Astrocyte of the cerebellum (primary cell): ENCODE data around the gene GMPR2.
"Not testable (repeated sequence)": the region's sequence is repeated elsewhere in the genome, so short reads cannot be mapped to it uniquely, and the experiment has no call there.

ENCODE experiments used
- DNase-seq: peaks from one replicate; pipeline ENCODE4 v3.0.0-alpha.2; 2011; ENCODE audit warnings: low read depth
- H3K4me3 ChIP-seq: 2 replicates; pipeline ENCODE4 v1.5.1; 2011; ENCODE audit warnings: mild to moderate bottlenecking, low read depth, low read length, moderate library complexity
- in situ Hi-C: cut with HindIII; loops from 2 replicates; pipeline ENCODE4 v1.10.0; 2017; ENCODE audit warnings: low sequenced_read_pairs
- TF ChIP-seq, protein P1 (sequence below): IDR thresholded peaks from 2 replicates; pipeline ENCODE4 v1.5.1; 2012; ENCODE audit warnings: low read length, low read depth, moderate library complexity, mild to moderate bottlenecking; ENCODE audit errors: missing control alignments

The GMPR2 gene

DNA sequence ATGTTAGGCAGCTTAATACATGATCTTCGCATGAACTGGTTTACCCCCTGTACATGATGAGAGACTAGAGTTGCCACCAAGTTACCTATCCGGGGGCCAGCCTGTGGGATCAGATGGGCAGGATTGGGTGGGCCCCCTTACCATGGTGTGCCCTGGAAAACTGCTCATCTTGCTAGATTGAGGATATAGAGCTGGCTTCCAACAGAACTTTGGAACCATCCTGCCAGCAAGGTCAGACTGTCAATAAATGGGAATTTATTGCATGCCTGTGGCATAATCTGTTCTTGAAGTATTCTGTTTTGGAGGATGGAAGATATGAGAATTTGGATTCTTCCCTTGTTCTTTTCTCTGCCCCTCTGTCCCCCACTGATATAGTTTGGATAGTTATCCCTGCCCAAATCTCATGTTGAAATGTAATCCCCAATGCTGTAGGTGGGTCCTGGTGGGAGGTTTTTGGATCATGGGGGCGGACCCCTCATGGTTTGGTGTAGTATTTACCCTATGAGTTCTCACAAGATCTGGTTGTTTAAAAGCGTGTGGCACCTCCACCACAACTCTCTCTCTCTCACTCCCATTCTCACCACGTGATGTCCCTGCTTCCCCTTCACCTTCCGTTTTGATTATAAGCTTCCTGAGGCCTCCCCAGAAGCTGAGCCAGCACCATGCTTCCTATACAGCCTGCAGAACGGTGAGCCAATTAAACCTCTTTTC lies 33.8 kb upstream of the GMPR2 start:
- no peak overlapping the region for H3K4me3 ChIP-seq
- TF ChIP-seq, protein P1, sequence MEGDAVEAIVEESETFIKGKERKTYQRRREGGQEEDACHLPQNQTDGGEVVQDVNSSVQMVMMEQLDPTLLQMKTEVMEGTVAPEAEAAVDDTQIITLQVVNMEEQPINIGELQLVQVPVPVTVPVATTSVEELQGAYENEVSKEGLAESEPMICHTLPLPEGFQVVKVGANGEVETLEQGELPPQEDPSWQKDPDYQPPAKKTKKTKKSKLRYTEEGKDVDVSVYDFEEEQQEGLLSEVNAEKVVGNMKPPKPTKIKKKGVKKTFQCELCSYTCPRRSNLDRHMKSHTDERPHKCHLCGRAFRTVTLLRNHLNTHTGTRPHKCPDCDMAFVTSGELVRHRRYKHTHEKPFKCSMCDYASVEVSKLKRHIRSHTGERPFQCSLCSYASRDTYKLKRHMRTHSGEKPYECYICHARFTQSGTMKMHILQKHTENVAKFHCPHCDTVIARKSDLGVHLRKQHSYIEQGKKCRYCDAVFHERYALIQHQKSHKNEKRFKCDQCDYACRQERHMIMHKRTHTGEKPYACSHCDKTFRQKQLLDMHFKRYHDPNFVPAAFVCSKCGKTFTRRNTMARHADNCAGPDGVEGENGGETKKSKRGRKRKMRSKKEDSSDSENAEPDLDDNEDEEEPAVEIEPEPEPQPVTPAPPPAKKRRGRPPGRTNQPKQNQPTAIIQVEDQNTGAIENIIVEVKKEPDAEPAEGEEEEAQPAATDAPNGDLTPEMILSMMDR = no peak
- no peak for DNase-seq
- in situ Hi-C loops = no loop called here

DNA sequence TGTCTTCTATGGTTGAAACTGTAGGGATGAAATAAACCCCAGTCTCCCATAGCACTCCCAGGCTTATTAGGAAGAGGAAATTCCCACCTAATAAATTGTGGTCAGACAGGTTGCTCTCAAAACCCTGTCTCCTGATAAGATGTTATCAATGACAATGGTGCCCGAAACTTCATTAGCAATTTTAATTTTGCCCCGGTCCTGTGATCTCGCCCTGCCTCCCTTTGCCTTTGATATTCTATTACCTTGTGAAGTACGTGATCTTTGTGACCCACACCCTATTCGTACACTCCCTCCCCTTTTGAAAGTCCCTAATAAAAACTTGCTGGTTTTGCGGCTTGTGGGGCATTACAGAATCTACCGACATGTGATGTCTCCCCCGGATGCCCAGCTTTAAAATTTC lies 30.2 kb upstream of the GMPR2 start:
- H3K4me3 ChIP-seq, DNase-seq: not testable (repeated sequence)
- in situ Hi-C loops = loop anchor here (10.0 kb wide), 1 partner anchor 232 kb away; no protein-coding TSS in a partner anchor

DNA sequence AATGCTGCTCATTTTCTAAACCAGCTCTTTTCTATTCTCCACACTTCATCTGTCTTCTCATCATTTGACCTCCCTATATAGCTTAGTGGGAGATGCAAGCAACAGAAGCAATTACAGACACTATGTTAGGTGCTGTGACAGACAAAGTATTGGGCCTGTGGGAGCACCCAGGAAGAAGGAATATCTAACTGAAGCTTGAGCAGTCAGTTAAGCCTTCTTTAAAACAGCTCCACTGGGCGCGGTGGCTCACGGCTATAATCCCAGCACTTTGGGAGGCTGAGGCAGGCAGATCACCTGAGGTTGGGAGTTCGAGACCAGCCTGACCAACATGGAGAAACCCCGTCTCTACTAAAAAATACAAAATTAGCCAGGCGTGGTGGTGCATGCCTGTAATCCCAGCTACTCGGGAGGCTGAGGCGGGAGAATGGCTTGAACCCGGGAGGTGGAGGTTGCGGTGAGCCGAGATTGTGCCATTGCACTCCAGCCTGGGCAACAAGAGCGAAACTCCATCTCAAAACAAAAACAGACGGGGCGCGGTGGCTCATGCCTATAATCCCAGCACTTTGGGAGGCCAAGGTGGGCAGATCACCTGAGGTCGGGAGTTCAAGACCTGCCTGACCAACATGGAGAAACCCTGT lies 29.4 kb upstream of the GMPR2 start:
- in situ Hi-C loops = loop anchor here (10.0 kb wide), 1 partner anchor 231 kb away; no protein-coding TSS in a partner anchor
- H3K4me3 ChIP-seq, DNase-seq: not testable (repeated sequence)

DNA sequence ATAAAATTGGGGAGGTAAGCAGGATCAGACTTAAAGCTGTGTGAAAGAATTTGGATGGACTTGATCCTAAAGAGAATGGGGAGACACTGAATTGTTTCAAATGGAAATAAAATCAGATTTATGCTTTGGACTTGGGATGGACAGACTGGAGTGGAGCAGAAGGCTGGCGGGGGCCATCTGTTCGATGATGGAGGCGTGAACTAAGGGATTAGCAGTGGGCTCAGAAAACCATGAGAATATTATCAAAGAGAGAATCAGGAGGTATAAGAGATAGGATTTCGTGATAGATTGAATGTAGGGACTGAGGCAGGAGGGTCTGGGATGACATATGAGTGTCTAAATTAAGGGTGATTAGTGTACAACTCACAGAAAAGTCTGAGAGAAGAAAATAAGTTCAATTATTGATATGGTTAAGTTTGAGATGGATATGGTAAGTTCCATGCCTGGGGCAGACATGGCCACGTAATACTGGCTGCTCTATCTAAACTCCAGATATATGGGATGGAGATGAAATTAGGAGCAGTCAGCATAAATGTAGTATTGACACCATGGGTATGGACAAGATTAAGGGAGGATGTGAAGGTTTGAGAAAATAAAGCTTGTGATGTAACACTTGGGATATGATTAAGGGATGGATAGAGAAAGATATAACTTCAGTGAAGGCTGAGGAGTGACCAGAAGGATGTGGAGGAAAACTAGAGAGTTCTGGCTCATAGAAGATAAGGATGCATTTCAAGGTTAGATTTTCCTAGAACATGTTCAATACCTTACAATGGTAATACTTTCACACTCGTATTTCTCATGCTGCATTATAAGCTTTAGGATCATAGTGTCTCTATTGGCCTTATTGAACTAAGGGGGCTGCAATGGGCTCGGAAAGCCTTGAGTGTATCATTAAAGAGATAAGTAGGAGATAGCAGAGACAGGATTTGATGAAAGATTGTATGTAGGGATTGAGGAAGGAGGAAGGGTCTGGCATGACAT lies 28.3 kb upstream of the GMPR2 start:
- TF ChIP-seq, protein P1 = no peak
- in situ Hi-C loops = loop anchor here (10.0 kb wide), 1 partner anchor 230 kb away; no protein-coding TSS in a partner anchor
- DNase-seq = no peak
- no peak overlapping the region for H3K4me3 ChIP-seq

DNA sequence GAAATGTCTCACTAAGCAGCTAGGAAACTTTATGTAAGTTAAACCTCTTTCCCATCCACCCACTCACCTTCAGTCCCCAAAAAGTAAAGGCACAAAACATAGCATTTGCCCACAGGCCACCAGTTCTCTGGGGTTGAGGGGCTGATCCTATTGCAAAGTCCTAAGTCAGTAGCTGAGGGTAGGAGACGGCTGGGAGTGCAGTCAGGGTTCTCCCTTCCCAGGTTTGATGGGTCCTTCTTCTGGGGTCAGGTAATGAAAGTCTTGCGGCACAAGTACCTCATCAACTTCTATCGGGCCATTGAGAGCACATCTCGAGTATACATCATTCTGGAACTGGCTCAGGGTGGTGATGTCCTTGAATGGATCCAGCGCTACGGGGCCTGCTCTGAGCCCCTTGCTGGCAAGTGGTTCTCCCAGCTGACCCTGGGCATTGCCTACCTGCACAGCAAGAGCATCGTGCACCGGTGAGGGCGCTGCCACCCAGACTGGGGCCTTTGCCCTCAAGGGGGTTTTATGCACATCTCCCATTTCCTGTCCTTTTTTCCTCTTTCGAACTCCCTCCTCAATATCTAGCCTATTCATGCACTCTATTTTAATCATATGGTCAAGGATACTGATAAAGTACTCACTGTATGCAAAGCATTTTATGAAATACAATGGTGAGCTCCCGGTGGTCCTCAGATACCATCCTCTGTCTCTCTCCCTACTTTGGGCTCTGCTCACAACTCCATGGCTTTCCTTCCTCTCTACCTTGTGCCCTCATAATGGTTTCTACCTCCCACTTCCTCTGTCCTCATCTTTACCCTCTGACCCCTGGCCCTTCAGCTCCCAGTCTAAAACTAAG lies 26.2 kb upstream of the GMPR2 start:
- no peak overlapping the region for H3K4me3 ChIP-seq
- in situ Hi-C loops = loop anchor here (10.0 kb wide), 1 partner anchor 228 kb away; no protein-coding TSS in a partner anchor
- DNase-seq = no peak
- TF ChIP-seq, protein P1 = no peak

DNA sequence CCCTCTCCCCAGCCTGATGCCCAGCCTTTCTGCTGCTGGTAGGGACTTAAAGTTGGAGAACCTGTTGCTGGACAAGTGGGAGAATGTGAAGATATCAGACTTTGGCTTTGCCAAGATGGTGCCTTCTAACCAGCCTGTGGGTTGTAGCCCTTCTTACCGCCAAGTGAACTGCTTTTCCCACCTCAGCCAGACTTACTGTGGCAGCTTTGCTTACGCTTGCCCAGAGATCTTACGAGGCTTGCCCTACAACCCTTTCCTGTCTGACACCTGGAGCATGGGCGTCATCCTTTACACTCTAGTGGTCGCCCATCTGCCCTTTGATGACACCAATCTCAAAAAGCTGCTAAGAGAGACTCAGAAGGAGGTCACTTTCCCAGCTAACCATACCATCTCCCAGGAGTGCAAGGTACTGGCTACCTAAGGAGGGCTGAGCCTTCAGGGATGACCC lies 25.6 kb upstream of the GMPR2 start:
- in situ Hi-C loops = loop anchor here (10.0 kb wide), 1 partner anchor 228 kb away; no protein-coding TSS in a partner anchor
- no peak for DNase-seq
- no peak overlapping the region for H3K4me3 ChIP-seq
- TF ChIP-seq, protein P1 = no peak
